Measurements from ENCODE around the gene C12orf75.
"Not testable (repeated sequence)": the region's sequence is repeated elsewhere in the genome, so short reads cannot be mapped to it uniquely, and the experiment has no call there.

C12orf75 gene

GRCh38 chr12:105336411-105336810, 5.9 kb downstream of the C12orf75 start:
- no peak for DNase-seq (ENCODE audit: low read depth)

- no peak for DNase-seq (ENCODE audit: low read depth)
Observed at GRCh38 chr12:105337391-105337790, 6.9 kb downstream of the C12orf75 start.

DNA sequence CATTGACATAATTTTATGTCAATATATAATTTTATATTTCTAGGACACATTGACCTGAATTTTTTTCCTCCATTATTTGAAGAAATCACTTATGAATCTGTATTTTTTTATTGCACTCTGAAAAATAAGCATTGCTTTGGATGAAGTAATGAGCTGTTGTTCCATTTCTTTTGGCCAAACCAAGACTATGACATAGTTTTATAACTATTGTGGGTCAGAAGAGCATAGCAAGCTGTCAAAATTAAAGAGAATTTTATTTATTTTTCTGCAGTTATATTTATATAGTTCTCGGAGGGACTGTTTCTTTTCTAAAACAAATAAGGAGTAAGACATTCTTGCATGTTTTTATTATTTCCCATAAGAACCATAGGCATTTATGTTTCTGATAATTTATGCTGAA, 8.5 kb downstream of the C12orf75 start:
- DNase-seq (ENCODE audit: low read depth): no peak

GRCh38 chr12:105341010-105341409, 10.5 kb downstream of the C12orf75 start:
- no peak for DNase-seq (ENCODE audit: low read depth)

DNA sequence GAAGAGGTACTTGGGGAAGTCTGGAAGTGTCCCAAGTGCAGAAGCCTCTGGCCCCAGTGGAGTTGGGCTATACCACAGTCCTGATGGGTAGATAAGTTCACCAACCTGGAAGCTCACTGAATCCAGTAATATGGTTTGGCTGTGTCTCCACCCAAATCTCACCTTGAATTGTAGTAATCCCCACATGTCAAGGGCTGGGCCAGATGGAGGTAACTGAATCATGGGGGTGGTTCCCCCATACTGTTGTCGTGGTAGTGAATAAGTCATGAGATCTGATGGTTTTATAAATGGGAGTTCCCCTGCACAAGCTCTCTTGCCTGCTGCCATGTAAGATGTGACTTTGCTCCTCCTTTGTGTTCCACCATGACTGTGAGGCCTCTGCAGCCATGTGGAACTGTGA, 11.1 kb downstream of the C12orf75 start:
- not testable (repeated sequence) for DNase-seq (ENCODE audit: low read depth)

GRCh38 chr12:105342464-105342863, 12.0 kb downstream of the C12orf75 start:
- DNase-seq (ENCODE audit: low read depth): no peak

DNA sequence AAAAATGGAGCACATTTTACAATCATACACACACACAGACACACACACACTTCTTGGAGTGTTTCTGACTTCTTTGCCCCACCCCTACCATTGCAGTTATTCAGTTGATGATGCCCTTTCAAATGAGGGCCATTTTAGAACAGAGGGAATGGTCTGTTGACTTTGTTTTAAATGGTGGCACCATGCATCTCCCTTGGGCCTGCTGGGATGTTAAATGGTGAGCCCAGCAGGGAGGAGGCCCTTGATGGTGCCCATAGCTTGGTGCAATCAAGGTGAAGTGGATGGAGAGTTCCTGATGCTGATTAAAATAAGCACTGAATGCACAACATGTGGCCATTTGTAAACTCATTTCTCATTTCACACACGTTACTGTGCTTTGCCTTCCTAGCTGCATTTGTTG, 13.3 kb downstream of the C12orf75 start:
- DNase-seq (ENCODE audit: low read depth): no peak

GRCh38 chr12:105347499-105347898, 17.0 kb downstream of the C12orf75 start:
- DNase-seq (ENCODE audit: low read depth): no peak

- no peak for DNase-seq (ENCODE audit: low read depth)
Observed at GRCh38 chr12:105348142-105348541, 17.7 kb downstream of the C12orf75 start.

- no peak for DNase-seq (ENCODE audit: low read depth)
Observed at GRCh38 chr12:105348561-105348960, 18.1 kb downstream of the C12orf75 start.

DNA sequence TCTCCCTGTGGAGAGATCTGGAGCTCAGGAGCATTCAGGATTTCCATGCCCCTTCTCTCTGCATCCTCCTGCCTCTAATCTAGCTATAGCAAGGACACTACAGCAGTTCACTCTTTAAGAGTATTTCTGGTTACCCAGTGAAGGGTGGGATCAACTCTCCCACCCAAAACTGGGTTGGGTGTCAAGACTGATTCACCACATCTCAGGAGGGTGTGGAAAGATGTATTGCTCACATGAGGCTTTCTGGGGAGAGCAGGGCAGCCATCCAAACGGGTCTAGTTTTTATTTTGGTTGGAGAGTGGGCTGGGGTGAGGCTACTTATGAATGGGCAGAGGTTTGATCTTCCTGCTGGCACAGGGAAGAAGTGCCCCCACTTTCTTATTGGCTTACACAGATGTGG, 18.6 kb downstream of the C12orf75 start:
- DNase-seq (ENCODE audit: low read depth): no peak

DNA sequence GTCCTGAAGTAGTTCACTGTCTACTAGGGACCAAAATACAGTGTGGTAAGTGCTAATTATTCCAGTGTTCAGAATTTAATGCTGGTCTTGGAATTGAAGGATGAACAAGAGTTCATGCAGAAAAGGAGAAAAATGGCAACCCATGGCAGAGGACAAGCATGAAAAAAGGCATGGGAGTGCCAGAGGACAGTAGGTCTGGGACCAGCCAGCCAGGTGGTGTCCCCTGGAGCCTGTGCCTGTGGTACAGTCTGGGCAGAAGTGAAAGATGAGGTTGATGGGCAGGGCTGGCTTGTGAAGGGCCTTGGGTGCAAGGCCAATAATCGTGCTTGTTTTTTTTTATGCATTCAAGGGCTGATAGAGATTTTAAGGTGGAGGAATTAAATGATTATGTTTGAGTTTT, 21.0 kb downstream of the C12orf75 start:
- DNase-seq (ENCODE audit: low read depth): no peak

DNA sequence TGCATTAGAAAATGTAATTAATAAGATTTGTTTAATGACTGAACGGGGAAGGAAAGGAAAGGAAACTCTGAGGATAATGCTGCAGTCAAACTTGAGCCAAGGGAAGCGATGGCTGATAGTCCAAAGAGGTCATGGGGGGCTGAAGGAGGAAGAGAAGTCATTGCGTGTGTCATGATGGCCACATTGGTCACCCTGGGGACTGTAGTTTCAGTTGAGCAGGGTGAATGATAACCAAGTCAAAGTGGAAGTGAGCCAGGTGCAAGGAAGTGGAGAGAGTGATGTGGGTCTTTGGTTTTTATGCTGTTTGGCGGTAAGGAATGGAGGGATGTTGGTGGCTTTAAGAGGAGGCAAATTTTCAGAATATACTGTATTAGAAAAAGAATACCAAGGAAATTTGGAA, 21.6 kb downstream of the C12orf75 start:
- DNase-seq (ENCODE audit: low read depth): no peak

- DNase-seq (ENCODE audit: low read depth): no peak
Observed at GRCh38 chr12:105352940-105353635, 22.6 kb downstream of the C12orf75 start.

DNA sequence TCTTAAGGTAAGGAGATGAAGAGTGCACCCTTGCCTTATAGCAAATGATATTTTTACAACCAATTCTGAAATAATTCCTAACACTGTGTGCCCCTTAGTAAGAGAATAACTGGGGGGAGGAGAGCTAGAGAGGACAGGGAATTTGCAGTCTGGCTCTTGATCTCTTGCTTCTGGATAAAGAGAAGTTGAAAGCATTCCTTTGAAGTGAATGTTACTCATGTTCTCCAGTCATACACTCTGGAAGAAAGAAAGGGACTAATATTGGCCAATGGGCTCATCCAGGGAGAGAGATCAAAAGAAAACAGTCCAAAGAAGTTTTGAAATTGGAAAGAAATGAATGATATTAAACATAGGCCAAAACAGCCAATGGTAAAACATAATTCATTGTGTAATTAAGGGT, 25.3 kb downstream of the C12orf75 start:
- DNase-seq (ENCODE audit: low read depth): no peak

DNA sequence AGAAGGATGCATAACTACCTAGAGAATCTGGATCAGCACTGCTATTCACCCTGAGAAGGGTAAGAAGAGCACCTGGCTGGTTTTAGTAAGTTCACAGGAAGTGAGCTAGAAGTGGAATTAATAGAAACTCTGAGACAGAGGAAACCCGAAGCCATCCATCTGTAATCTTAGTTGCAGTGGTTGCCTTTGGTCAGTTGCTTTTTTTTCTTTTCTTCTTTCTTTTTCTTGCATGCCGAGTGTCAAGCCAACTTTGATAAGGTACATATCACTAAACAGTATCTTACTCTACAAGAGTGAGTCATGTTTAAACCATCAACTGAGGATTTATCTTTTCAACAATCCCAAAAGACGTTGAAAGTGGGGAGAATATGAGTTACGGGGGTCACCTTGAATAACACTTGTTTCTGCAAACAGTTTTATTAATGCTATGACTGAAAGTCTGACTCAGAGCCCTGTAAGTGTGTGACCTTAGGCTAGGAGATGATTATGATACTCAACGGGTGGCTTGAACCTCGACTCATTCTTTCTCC, 26.7 kb downstream of the C12orf75 start:
- DNase-seq (ENCODE audit: low read depth): no peak

DNA sequence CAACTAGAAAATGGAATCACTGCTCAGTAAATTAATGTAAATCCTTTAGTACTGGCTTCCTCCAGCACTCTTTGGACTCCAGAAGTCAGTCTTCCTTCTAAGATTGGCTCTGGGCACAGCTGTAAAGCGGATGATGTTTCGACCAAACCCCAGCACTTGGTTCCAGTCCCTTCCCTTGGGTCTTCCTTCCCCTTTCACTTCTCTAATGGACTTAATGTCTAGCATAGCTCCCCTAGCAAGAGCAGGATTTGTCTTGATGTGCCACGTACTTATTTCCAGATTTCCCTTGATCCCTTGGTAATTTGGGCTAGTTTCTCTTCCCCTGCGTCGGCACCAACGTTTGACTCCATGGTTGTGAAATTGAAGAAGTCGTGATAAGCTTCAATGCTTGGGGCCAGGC, 28.3 kb downstream of the C12orf75 start:
- no peak for DNase-seq (ENCODE audit: low read depth)

- DNase-seq (ENCODE audit: low read depth): no peak
Observed at GRCh38 chr12:105359856-105360255, 29.4 kb downstream of the C12orf75 start.

DNA sequence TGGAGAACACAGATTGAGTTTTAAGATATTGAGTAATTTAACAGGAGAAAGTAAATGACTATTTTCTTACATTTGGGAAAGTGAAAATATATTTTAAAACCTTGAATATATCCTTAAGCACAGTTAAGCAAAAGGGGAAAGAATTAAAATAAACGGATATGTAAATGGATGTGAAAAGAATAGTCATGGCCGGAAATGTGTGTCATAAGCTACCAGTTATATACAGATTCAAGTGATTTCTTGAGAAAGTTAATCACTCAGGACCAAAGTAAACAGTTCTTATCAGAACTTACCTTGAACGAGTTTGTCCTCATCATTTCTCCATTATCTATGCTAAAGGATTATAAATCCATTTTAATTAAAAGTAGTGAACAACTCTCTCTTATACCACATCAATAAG, 33.4 kb downstream of the C12orf75 start:
- no peak for DNase-seq (ENCODE audit: low read depth)

DNA sequence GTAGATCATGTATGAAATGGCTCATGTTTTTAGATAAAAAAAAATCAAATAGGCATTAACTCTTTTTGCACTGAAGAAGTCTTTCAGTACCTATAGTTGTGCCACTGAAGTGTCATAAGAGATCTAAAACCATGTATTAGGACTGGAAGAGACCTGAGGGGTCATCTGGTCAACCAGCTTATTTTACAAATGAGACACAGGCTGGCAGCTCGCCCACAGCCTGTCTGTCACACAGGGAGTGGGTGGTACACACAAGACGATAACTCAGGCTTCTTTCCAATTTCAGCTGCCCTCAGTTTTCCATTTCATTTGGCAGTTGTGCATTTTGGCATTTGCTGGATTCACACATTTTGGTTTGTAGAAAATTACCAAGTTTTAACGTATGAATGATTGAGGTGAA, 34.7 kb downstream of the C12orf75 start:
- no peak for DNase-seq (ENCODE audit: low read depth)

GRCh38 chr12:105368047-105368646, 37.7 kb downstream of the C12orf75 start:
- no peak for DNase-seq (ENCODE audit: low read depth)

- no peak for DNase-seq (ENCODE audit: low read depth)
Observed at GRCh38 chr12:105369014-105369413, 38.5 kb downstream of the C12orf75 start.

GRCh38 chr12:105374303-105374702, 43.8 kb downstream of the C12orf75 start:
- no peak for DNase-seq (ENCODE audit: low read depth)

DNA sequence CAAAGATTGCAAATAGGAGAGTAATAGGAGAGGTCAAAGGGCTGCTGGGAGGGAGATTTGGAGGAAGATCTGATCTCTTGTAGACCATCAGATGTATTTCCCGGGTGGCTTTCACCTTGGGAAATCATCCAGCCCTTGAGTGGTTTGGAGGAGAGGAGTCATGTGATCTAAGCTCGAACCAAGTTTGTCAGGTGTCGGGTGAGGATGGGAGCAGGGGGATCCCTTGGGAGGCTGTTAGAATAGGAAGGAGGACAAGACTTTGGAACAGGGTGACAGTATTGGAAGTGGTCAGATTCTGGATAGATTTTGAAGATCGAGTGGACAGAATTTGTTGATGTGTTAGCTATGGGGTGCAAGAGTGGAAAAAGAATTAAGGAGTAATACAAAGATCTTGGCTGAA, 46.6 kb downstream of the C12orf75 start:
- DNase-seq (ENCODE audit: low read depth): no peak
